HepG2 (cell line): ENCODE data around the gene REPS2. TPM values are rescaled to one million over a fixed set of nuclear protein-coding genes. Genes with fewer than 3 reads are reported as not detected.

Source experiments
- ATAC-seq: fragments of 200-7000 bp; cut with Tn5 transposase; 3 replicates; pipeline ENCODE4 v1.9.1; 2020; ENCODE audit warnings: mild to moderate bottlenecking, moderate library complexity
- BruUV-seq: library from RNA; stranded (reverse); fragments of 400-500 nt; replicated peaks from 2 replicates; lab custom pipeline; 2021; lab: Mats Ljungman, UMichigan
- CTCF ChIA-PET: fragments of 300-600 bp; formaldehyde crosslinking; extraction: SDS; loops from one replicate; lab custom pipeline; 2021; ENCODE audit warnings: low total read pairs, inconsistent platforms, low intra/inter-chr PET ratio; lab: Yijun Ruan, JAX
- POLR2A ChIA-PET: fragments of 350-600 bp; sonication (Branson Sonifier 250); formaldehyde crosslinking; loops from one replicate; lab custom pipeline; 2020; ENCODE audit warnings: antibody characterized with exemption, inconsistent platforms; lab: Yijun Ruan, JAX
- DNase-seq: peaks from one replicate; pipeline ENCODE4 v3.0.0-alpha.2; 2015; ENCODE audit warnings: low spot score
- FAIRE-seq: peaks from 3 replicates; lab custom pipeline; 2011; peaks lifted over from hg19 to GRCh38; lab: Jason Lieb, UNC
- H2AFZ ChIP-seq: one replicate; pipeline ENCODE4 v1.6.1; 2011; ENCODE audit warnings: low read length, inconsistent platforms
- H3K27ac ChIP-seq: fragments of 300-600 bp; 3 replicates; pipeline ENCODE4 v1.8.0; 2011; ENCODE audit warnings: mixed run types, mild to moderate bottlenecking, mixed read lengths, low read length, inconsistent platforms; ENCODE audit not compliant: insufficient read depth; ENCODE audit errors: extremely low read length
- H3K27me3 ChIP-seq, 2 experiments: fragments of 200-600 bp in 1 of 2; 2 replicates in 1 of 2; 3 replicates in 1 of 2; pipeline versions ENCODE4 v1.6.0 to v1.8.0; 2011; ENCODE audit warnings: low read length in 2 of 2, mild to moderate bottlenecking in 2 of 2, moderate library complexity in 2 of 2, inconsistent platforms in 1 of 2; ENCODE audit not compliant: insufficient read depth in 2 of 2, control insufficient read depth in 1 of 2
- H3K36me3 ChIP-seq, 2 experiments: fragments of 200-600 bp in 1 of 2; replicated peaks in 1 of 2; 2 replicates in 1 of 2; 3 replicates in 1 of 2; pipeline versions ENCODE4 v1.5.1 to v1.8.0; 2011; ENCODE audit warnings: low read length in 2 of 2, inconsistent platforms in 1 of 2; ENCODE audit not compliant: insufficient read depth in 2 of 2, control insufficient read depth in 1 of 2
- H3K4me1 ChIP-seq: 2 replicates; pipeline ENCODE4 v1.5.1; 2012; ENCODE audit warnings: low read length, inconsistent platforms; ENCODE audit not compliant: insufficient read depth
- H3K4me2 ChIP-seq: 2 replicates; pipeline ENCODE4 v1.6.0; 2011; ENCODE audit warnings: low read depth, low read length, inconsistent platforms
- H3K4me3 ChIP-seq, 3 experiments: fragments of 200-600 bp in 1 of 3; sonication (generic), shearing (Covaris generic) in 1 of 3; replicated peaks in 1 of 3; 2 replicates each; pipeline ENCODE4 v1.5.1; 2011 to 2016; ENCODE audit warnings: low read length in 3 of 3, inconsistent platforms in 2 of 3, low read depth in 2 of 3, mild to moderate bottlenecking in 2 of 3, control low read depth in 1 of 3, mixed read lengths in 1 of 3; ENCODE audit not compliant: insufficient read depth in 1 of 3
- H3K79me2 ChIP-seq: one replicate; pipeline ENCODE4 v1.6.1; 2011; ENCODE audit warnings: low read length, inconsistent platforms; ENCODE audit not compliant: insufficient read depth
- H3K9ac ChIP-seq: 2 replicates; pipeline ENCODE4 v1.6.0; 2011; ENCODE audit warnings: mild to moderate bottlenecking, low read depth, low read length, inconsistent platforms; ENCODE audit not compliant: insufficient read depth
- H3K9me3 ChIP-seq: 2 replicates; pipeline ENCODE4 v1.5.1; 2012; ENCODE audit warnings: mild to moderate bottlenecking, low read length
- H4K20me1 ChIP-seq: 2 replicates; pipeline ENCODE4 v1.6.0; 2011; ENCODE audit warnings: inconsistent platforms, mild to moderate bottlenecking, low read length, moderate library complexity; ENCODE audit not compliant: insufficient read depth
- ATRX ChIP-seq: sonication (generic); formaldehyde crosslinking; IDR thresholded peaks from 2 replicates; pipeline ENCODE4 v1.4.0; 2020; ENCODE audit warnings: missing genetic modification reagents, borderline replicate concordance
- DBP ChIP-seq: sonication (generic); formaldehyde crosslinking; IDR thresholded peaks from 2 replicates; pipeline ENCODE4 v1.4.0; 2020; ENCODE audit warnings: missing genetic modification reagents; ENCODE audit errors: not compliant biosample characterization
- EZH2 ChIP-seq: conservative IDR thresholded peaks from 2 replicates; pipeline ENCODE4 v1.6.1; 2012; ENCODE audit warnings: mild to moderate bottlenecking, low read depth, low read length, moderate library complexity
- MAFF ChIP-seq: IDR thresholded peaks from 2 replicates; pipeline ENCODE4 v1.6.1; 2011; ENCODE audit warnings: low read depth, low read length, improper control_type of control experiment
- MAFK ChIP-seq, 2 experiments: IDR thresholded peaks in 1 of 2; conservative IDR thresholded peaks in 1 of 2; 2 replicates each; pipeline ENCODE4 v1.6.1; 2011; ENCODE audit warnings: improper control_type of control experiment in 2 of 2, low read length in 2 of 2
- MLXIP ChIP-seq: sonication (generic); formaldehyde crosslinking; IDR thresholded peaks from 2 replicates; pipeline ENCODE4 v1.9.0; 2021; ENCODE audit warnings: missing genetic modification reagents, borderline replicate concordance
- NCOA2 ChIP-seq: sonication (generic); formaldehyde crosslinking; IDR thresholded peaks from 2 replicates; pipeline ENCODE4 v1.8.0; 2022; ENCODE audit warnings: inconsistent platforms
- PBX2 ChIP-seq: IDR thresholded peaks from 2 replicates; pipeline ENCODE4 v1.6.1; 2016; ENCODE audit warnings: control low read depth
- POLR2A ChIP-seq, 2 experiments: IDR thresholded peaks; 2 replicates each; pipeline ENCODE4 v1.6.1; 2011; ENCODE audit warnings: low read depth in 2 of 2, low read length in 2 of 2, mild to moderate bottlenecking in 1 of 2, moderate library complexity in 1 of 2; ENCODE audit not compliant: insufficient read depth in 1 of 2
- SMAD3 ChIP-seq: sonication (generic); formaldehyde crosslinking; IDR thresholded peaks from 2 replicates; pipeline ENCODE4 v1.4.0; 2020; ENCODE audit warnings: missing genetic modification reagents
- TFDP2 ChIP-seq: sonication (generic); formaldehyde crosslinking; IDR thresholded peaks from 2 replicates; pipeline ENCODE4 v1.4.0; 2020; ENCODE audit warnings: missing genetic modification reagents
- ZNF180 ChIP-seq: sonication (generic); formaldehyde crosslinking; IDR thresholded peaks from 2 replicates; pipeline ENCODE4 v1.4.0; 2020; ENCODE audit warnings: low read depth, missing genetic modification reagents, borderline replicate concordance
- ZNF256 ChIP-seq: sonication (generic); formaldehyde crosslinking; conservative IDR thresholded peaks from 2 replicates; pipeline ENCODE4 v1.4.0; 2020; ENCODE audit warnings: missing genetic modification reagents
- ZNF333 ChIP-seq: sonication (generic); formaldehyde crosslinking; IDR thresholded peaks from 2 replicates; pipeline ENCODE4 v1.4.0; 2020; ENCODE audit warnings: mild to moderate bottlenecking, missing genetic modification reagents, borderline replicate concordance
- WGBS: methylation state at CpG from one replicate; pipeline ENCODE4 v1.1.6; 2017; ENCODE audit warnings: low lambda C conversion rate; 5-methylcytosine and 5-hydroxymethylcytosine counted together
- in situ Hi-C: cut with HindIII; loops from 2 replicates; pipeline ENCODE4 v1.10.0; 2017; ENCODE audit warnings: low pct_unique_long_range_greater_than_20kb; ENCODE audit not compliant: extremely low pct_ligation_motif_present
- intact Hi-C: fragments of 100-400 bp; cut with micrococcal nuclease; formaldehyde crosslinking; loops from one replicate; pipeline ENCODE4 v1.10.0; 2022; ENCODE audit not compliant: unreplicated experiment
- polyA plus RNA-seq, 8 experiments: library from polyadenylated mRNA; depleted of rRNA in 3 of 8; stranded (reverse) in 7 of 8; unstranded in 1 of 8; fragments of >200 nt; fragmentation: Illumina TruSeq in 4 of 8; extraction: Trizol in 4 of 8; gene quantifications; 2 replicates each; pipeline versions ENCODE4 v1.2.1 to v1.2.3, GENCODE V29; 2011 to 2016; ENCODE audit warnings: low read depth in 4 of 8, missing spikeins in 1 of 8, mixed read lengths in 1 of 8; ENCODE audit not compliant: insufficient read depth in 1 of 8
- total RNA-seq, 5 experiments: library from RNA; depleted of rRNA; stranded (reverse); fragments of >200 nt; fragmentation: Illumina TruSeq; extraction: Trizol; gene quantifications; 2 replicates each; pipeline ENCODE4 v1.2.3, GENCODE V29; 2016; ENCODE audit warnings: low read depth in 1 of 5

Gene REPS2
- total and polyA plus RNA-seq, 2 of the 13 experiments (the other 11 are each of a cell fraction or from before 2014, with no cell fraction given): 0.05 to 0.58 TPM

GRCh38 chrX:16992951-16993350, 46.5 kb downstream of the REPS2 start (continued):
- TF ChIP-seq MAFK (conservative IDR thresholded peaks at IDR 0.05 in 1 of 2, IDR thresholded peaks at IDR 0.05 in 1 of 2; ENCODE audit: low read length in 2 of 2) (peak in 1 of 2 experiments; percentile 70; a peak in 3 of 4 replicates), SMAD3 (CRISPR knock-in tag) (no peak), MAFF (peak; percentile 53; the same call in 1 of the 2 replicates)

- 61% methylated on average over 4 of the region's 4 CpGs for WGBS
- DNase-seq: no peak
- no peak for ATAC-seq
Measured at GRCh38 chrX:16993791-16994318, 47.4 kb downstream of the REPS2 start.

More at GRCh38 chrX:16993791-16994318, 47.4 kb downstream of the REPS2 start:
- H3K79me2 ChIP-seq: no peaks in the 10 kb centered on the region
- TF ChIP-seq ZNF333 (CRISPR knock-in tag) (no peak), PBX2 (CRISPR knock-in tag) (no peak), DBP (CRISPR knock-in tag) (no peak), ZNF180 (no peak), NCOA2 (no peak), ZNF256 (CRISPR knock-in tag) (no peak), POLR2A (IDR thresholded peaks at IDR 0.05; ENCODE audit: insufficient read depth in 1 of 2, low read depth in 2 of 2, low read length in 2 of 2) (no peak), EZH2 (no peak), MLXIP (CRISPR knock-in tag) (no peak), ATRX (no peak), TFDP2 (CRISPR knock-in tag) (no peak)
- no peaks in the 10 kb centered on the region for H3K4me1 ChIP-seq
- POLR2A ChIA-PET: no interaction called here
- no peak for FAIRE-seq
- H3K9me3 ChIP-seq: no peaks in the 10 kb centered on the region
- H3K27me3 ChIP-seq: no peaks in the 10 kb centered on the region
- no peak overlapping the region for H3K9ac ChIP-seq
- no peak overlapping the region for H3K4me3 ChIP-seq
- CTCF ChIA-PET: no interaction called here
- intact Hi-C loops: no loop called here
- H3K4me2 ChIP-seq: no peak overlapping the region
- no peaks in the 10 kb centered on the region for H3K36me3 ChIP-seq
- no peak overlapping the region for H2AFZ ChIP-seq
- no peaks in the 10 kb centered on the region for H4K20me1 ChIP-seq
- BruUV-seq: no TSS peak
- in situ Hi-C loops: no loop called here
- no peak overlapping the region for H3K27ac ChIP-seq
